ENCODE data around the gene PCYOX1L.

PCYOX1L gene

GRCh38 chr5:149406979-149407306 is 49.1 kb downstream of the PCYOX1L start:
- H3K4me1 Mint-ChIP-seq: peaks cover 53% of the 10 kb centered on the region
- peak overlapping the region; percentile 96 to 97 (median 97) for H3K27ac Mint-ChIP-seq
- TF ChIP-seq CTCF (IDR thresholded peaks at IDR 0.05; ENCODE audit: unreplicated experiment in 3 of 3): no peak
- H3K27me3 Mint-ChIP-seq (ENCODE audit: low read depth): peaks cover 3% of the 10 kb centered on the region
- no peaks in the 10 kb centered on the region for H3K9me3 Mint-ChIP-seq
- H3K4me3 Mint-ChIP-seq: peak overlapping the region; percentile 89 to 98 (median 91)
- H3K36me3 Mint-ChIP-seq (ENCODE audit: low read depth): peaks cover 4% of the 10 kb centered on the region

- TF ChIP-seq CTCF (IDR thresholded peaks at IDR 0.05; ENCODE audit: unreplicated experiment in 3 of 3): no peak
- peak overlapping the region; percentile 96 to 97 (median 97) for H3K27ac Mint-ChIP-seq
- peaks cover 4% of the 10 kb centered on the region for H3K36me3 Mint-ChIP-seq (ENCODE audit: low read depth)
- H3K27me3 Mint-ChIP-seq (ENCODE audit: low read depth): peaks cover 3% of the 10 kb centered on the region
- H3K4me1 Mint-ChIP-seq: peaks cover 49% of the 10 kb centered on the region
- H3K9me3 Mint-ChIP-seq: no peaks in the 10 kb centered on the region
- peak overlapping the region; percentile 89 to 98 (median 91) for H3K4me3 Mint-ChIP-seq
Measured at GRCh38 chr5:149407323-149408251, 49.7 kb downstream of the PCYOX1L start.

GRCh38 chr5:149408252-149409099 is 50.6 kb downstream of the PCYOX1L start:
- Mint-ChIP-seq H3K4me1 (peaks cover 57% of the 10 kb centered on the region), H3K27ac (peak overlapping the region; percentile 96 to 97 (median 97)), H3K4me3 (peak overlapping the region; percentile 89 to 98 (median 91)), H3K27me3 (ENCODE audit: low read depth) (peaks cover 3% of the 10 kb centered on the region), H3K36me3 (ENCODE audit: low read depth) (peaks cover 9% of the 10 kb centered on the region), H3K9me3 (no peaks in the 10 kb centered on the region)
- TF ChIP-seq CTCF (IDR thresholded peaks at IDR 0.05; ENCODE audit: unreplicated experiment in 3 of 3): no peak

GRCh38 chr5:149409268-149409948 is 51.6 kb downstream of the PCYOX1L start:
- peak overlapping the region; percentile 96 to 97 (median 97) for H3K27ac Mint-ChIP-seq
- H3K4me1 Mint-ChIP-seq: peaks cover 57% of the 10 kb centered on the region
- peaks cover 3% of the 10 kb centered on the region for H3K27me3 Mint-ChIP-seq (ENCODE audit: low read depth)
- H3K9me3 Mint-ChIP-seq: no peaks in the 10 kb centered on the region
- H3K4me3 Mint-ChIP-seq: peak overlapping the region; percentile 89 to 98 (median 91)
- H3K36me3 Mint-ChIP-seq (ENCODE audit: low read depth): peaks cover 13% of the 10 kb centered on the region
- no peak for TF ChIP-seq CTCF (IDR thresholded peaks at IDR 0.05; ENCODE audit: unreplicated experiment in 3 of 3)

GRCh38 chr5:149410071-149410470 is 52.2 kb downstream of the PCYOX1L start:
- H3K4me3 Mint-ChIP-seq: peak overlapping the region; percentile 89 to 98 (median 91)
- peaks cover 3% of the 10 kb centered on the region for H3K27me3 Mint-ChIP-seq (ENCODE audit: low read depth)
- peak overlapping the region; percentile 96 to 97 (median 97) for H3K27ac Mint-ChIP-seq
- H3K4me1 Mint-ChIP-seq: peaks cover 57% of the 10 kb centered on the region
- peaks cover 17% of the 10 kb centered on the region for H3K36me3 Mint-ChIP-seq (ENCODE audit: low read depth)
- no peak for TF ChIP-seq CTCF (IDR thresholded peaks at IDR 0.05; ENCODE audit: unreplicated experiment in 3 of 3)
- no peaks in the 10 kb centered on the region for H3K9me3 Mint-ChIP-seq
